GM19035 (cell line): ENCODE results near the gene PBLD.
"Not testable (repeated sequence)": the region's sequence is repeated elsewhere in the genome, so short reads cannot be mapped to it uniquely, and the experiment has no call there.

ENCODE experiments used
- ATAC-seq: cut with Tn5 transposase; IDR thresholded peaks from one replicate; pipeline ENCODE4 v1.9.1; 2021; ENCODE audit not compliant: unreplicated experiment

The PBLD gene

GRCh38 chr10:68284062-68285001 lies 48.4 kb downstream of the PBLD start:
- no peak for ATAC-seq

GRCh38 chr10:68280758-68281157 lies 52.0 kb downstream of the PBLD start:
- ATAC-seq: no peak

GRCh38 chr10:68278906-68279753 lies 53.6 kb downstream of the PBLD start:
- ATAC-seq: not testable (repeated sequence)

- not testable (repeated sequence) for ATAC-seq
Measured at GRCh38 chr10:68277814-68278213, 54.9 kb downstream of the PBLD start.

GRCh38 chr10:68276224-68276623 lies 56.5 kb downstream of the PBLD start:
- ATAC-seq: no peak

GRCh38 chr10:68275600-68276126 lies 57.1 kb downstream of the PBLD start:
- no peak for ATAC-seq

GRCh38 chr10:68272833-68273232 lies 59.9 kb downstream of the PBLD start:
- ATAC-seq: no peak

GRCh38 chr10:68271196-68271882 lies 61.4 kb downstream of the PBLD start:
- no peak for ATAC-seq

GRCh38 chr10:68269562-68270290 lies 63.0 kb downstream of the PBLD start:
- no peak for ATAC-seq

- ATAC-seq: no peak
Measured at GRCh38 chr10:68261132-68261856, 71.4 kb downstream of the PBLD start.

- no peak for ATAC-seq
Measured at GRCh38 chr10:68253346-68253745, 79.4 kb downstream of the PBLD start.

GRCh38 chr10:68251625-68252495 lies 80.9 kb downstream of the PBLD start:
- ATAC-seq: no peak

GRCh38 chr10:68251151-68251550 lies 81.6 kb downstream of the PBLD start:
- no peak for ATAC-seq

GRCh38 chr10:68249297-68249696 lies 83.4 kb downstream of the PBLD start:
- ATAC-seq: no peak

GRCh38 chr10:68247931-68248330 lies 84.8 kb downstream of the PBLD start:
- ATAC-seq: no peak

- not testable (repeated sequence) for ATAC-seq
Measured at GRCh38 chr10:68246397-68246796, 86.3 kb downstream of the PBLD start.

- no peak for ATAC-seq
Measured at GRCh38 chr10:68242051-68242450, 90.7 kb downstream of the PBLD start.

- no peak for ATAC-seq
Measured at GRCh38 chr10:68239596-68240150, 93.1 kb downstream of the PBLD start.
